SK-N-SH treated with all-trans-retinoic acid at 6 μM for 48 hours (cell line): ENCODE measurements around the gene HS3ST3A1.
"Not testable (repeated sequence)": the region's sequence is repeated elsewhere in the genome, so short reads cannot be mapped to it uniquely, and the experiment has no call there.

Experiments
- ATAC-seq: fragments of 200-7000 bp; cut with Tn5 transposase; 3 replicates; pipeline ENCODE4 v1.9.1; 2020; ENCODE audit warnings: mild to moderate bottlenecking, moderate library complexity
- BACH2 ChIP-seq: fragments of 250-450 bp; sonication (Bioruptor Pico); IDR thresholded peaks from 2 replicates; pipeline ENCODE4 v1.9.0; 2021; ENCODE audit warnings: mild to moderate bottlenecking, borderline replicate concordance
- CSDC2 ChIP-seq: fragments of 250-450 bp; sonication (Bioruptor Pico); IDR thresholded peaks from 2 replicates; pipeline ENCODE4 v1.5.0; 2020; ENCODE audit warnings: mild to moderate bottlenecking, moderate library complexity
- ESRRG ChIP-seq: fragments of 250-450 bp; sonication (Bioruptor Pico); IDR thresholded peaks from 2 replicates; pipeline ENCODE4 v1.6.1; 2021; ENCODE audit warnings: mild to moderate bottlenecking
- ISL1 ChIP-seq: fragments of 250-450 bp; sonication (Bioruptor Pico); IDR thresholded peaks from 2 replicates; pipeline ENCODE4 v2.1.2; 2022; ENCODE audit warnings: mild to moderate bottlenecking, moderate library complexity
- SNAI2 ChIP-seq: fragments of 250-450 bp; sonication (Bioruptor Pico); IDR thresholded peaks from 2 replicates; pipeline ENCODE4 v1.5.0; 2020; ENCODE audit warnings: mild to moderate bottlenecking, moderate library complexity
- ZC3H10 ChIP-seq: fragments of 250-450 bp; sonication (Bioruptor Pico); IDR thresholded peaks from 2 replicates; pipeline ENCODE4 v1.5.1; 2021; ENCODE audit warnings: mild to moderate bottlenecking, moderate library complexity
- ZFP3 ChIP-seq: fragments of 250-450 bp; sonication (Bioruptor Pico); IDR thresholded peaks from 2 replicates; pipeline ENCODE4 v1.5.0; 2020; ENCODE audit warnings: mild to moderate bottlenecking, moderate library complexity
- ZNF70 ChIP-seq: fragments of 450-650 bp; formaldehyde crosslinking; IDR thresholded peaks from 2 replicates; pipeline ENCODE4 v1.5.0; 2020; ENCODE audit warnings: mild to moderate bottlenecking, moderate library complexity
- TF ChIP-seq, protein P1 (sequence below): fragments of 250-450 bp; sonication (Bioruptor Pico); IDR thresholded peaks from 2 replicates; pipeline ENCODE4 v1.5.0; 2020; ENCODE audit warnings: mild to moderate bottlenecking, moderate library complexity
- TF ChIP-seq, protein P2 (sequence below): fragments of 250-450 bp; sonication (Bioruptor Pico); IDR thresholded peaks from 2 replicates; pipeline ENCODE4 v1.8.0; 2020; ENCODE audit warnings: mild to moderate bottlenecking, moderate library complexity, borderline replicate concordance
- TF ChIP-seq, protein P3 (sequence below): fragments of 250-450 bp; sonication (Bioruptor Pico); IDR thresholded peaks from 2 replicates; pipeline ENCODE4 v1.5.1; 2020; ENCODE audit warnings: low read depth, mild to moderate bottlenecking, moderate library complexity
- TF ChIP-seq, protein P4 (sequence below): fragments of 250-450 bp; sonication (Bioruptor Pico); IDR thresholded peaks from 2 replicates; pipeline ENCODE4 v1.5.1; 2021; ENCODE audit warnings: mild to moderate bottlenecking, moderate library complexity

HS3ST3A1 gene

DNA sequence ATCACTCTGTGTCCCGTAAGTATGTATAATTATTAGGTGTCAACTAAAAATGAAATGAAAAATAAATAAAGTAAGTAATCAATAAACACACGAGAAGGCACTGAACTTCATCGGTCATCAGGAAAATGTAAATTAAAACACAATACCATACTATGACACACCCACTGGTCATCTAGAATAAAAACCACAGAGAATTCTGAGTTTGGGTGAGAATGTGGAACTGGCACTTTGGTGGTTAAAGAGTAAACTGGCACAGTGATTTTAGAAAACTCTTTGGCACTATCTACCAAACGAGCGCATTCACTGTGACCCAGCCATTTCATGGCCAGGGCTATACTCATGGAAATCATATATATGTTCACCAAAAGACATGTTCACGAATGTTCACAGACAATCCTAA, 98.2 kb downstream of the HS3ST3A1 start:
- ATAC-seq, result no peak
- TF ChIP-seq CSDC2, result no peak
- TF ChIP-seq, protein P1, sequence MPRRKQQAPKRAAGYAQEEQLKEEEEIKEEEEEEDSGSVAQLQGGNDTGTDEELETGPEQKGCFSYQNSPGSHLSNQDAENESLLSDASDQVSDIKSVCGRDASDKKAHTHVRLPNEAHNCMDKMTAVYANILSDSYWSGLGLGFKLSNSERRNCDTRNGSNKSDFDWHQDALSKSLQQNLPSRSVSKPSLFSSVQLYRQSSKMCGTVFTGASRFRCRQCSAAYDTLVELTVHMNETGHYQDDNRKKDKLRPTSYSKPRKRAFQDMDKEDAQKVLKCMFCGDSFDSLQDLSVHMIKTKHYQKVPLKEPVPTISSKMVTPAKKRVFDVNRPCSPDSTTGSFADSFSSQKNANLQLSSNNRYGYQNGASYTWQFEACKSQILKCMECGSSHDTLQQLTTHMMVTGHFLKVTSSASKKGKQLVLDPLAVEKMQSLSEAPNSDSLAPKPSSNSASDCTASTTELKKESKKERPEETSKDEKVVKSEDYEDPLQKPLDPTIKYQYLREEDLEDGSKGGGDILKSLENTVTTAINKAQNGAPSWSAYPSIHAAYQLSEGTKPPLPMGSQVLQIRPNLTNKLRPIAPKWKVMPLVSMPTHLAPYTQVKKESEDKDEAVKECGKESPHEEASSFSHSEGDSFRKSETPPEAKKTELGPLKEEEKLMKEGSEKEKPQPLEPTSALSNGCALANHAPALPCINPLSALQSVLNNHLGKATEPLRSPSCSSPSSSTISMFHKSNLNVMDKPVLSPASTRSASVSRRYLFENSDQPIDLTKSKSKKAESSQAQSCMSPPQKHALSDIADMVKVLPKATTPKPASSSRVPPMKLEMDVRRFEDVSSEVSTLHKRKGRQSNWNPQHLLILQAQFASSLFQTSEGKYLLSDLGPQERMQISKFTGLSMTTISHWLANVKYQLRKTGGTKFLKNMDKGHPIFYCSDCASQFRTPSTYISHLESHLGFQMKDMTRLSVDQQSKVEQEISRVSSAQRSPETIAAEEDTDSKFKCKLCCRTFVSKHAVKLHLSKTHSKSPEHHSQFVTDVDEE (CRISPR knock-in tag), result no peak
- TF ChIP-seq ZFP3 (CRISPR knock-in tag), result no peak
- no peak for TF ChIP-seq ISL1 (CRISPR knock-in tag)
- TF ChIP-seq, protein P2, sequence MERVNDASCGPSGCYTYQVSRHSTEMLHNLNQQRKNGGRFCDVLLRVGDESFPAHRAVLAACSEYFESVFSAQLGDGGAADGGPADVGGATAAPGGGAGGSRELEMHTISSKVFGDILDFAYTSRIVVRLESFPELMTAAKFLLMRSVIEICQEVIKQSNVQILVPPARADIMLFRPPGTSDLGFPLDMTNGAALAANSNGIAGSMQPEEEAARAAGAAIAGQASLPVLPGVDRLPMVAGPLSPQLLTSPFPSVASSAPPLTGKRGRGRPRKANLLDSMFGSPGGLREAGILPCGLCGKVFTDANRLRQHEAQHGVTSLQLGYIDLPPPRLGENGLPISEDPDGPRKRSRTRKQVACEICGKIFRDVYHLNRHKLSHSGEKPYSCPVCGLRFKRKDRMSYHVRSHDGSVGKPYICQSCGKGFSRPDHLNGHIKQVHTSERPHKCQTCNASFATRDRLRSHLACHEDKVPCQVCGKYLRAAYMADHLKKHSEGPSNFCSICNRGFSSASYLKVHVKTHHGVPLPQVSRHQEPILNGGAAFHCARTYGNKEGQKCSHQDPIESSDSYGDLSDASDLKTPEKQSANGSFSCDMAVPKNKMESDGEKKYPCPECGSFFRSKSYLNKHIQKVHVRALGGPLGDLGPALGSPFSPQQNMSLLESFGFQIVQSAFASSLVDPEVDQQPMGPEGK (CRISPR knock-in tag), result no peak
- TF ChIP-seq, protein P3, sequence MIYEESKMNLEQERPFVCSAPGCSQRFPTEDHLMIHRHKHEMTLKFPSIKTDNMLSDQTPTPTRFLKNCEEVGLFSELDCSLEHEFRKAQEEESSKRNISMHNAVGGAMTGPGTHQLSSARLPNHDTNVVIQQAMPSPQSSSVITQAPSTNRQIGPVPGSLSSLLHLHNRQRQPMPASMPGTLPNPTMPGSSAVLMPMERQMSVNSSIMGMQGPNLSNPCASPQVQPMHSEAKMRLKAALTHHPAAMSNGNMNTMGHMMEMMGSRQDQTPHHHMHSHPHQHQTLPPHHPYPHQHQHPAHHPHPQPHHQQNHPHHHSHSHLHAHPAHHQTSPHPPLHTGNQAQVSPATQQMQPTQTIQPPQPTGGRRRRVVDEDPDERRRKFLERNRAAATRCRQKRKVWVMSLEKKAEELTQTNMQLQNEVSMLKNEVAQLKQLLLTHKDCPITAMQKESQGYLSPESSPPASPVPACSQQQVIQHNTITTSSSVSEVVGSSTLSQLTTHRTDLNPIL (CRISPR knock-in tag), result no peak

DNA sequence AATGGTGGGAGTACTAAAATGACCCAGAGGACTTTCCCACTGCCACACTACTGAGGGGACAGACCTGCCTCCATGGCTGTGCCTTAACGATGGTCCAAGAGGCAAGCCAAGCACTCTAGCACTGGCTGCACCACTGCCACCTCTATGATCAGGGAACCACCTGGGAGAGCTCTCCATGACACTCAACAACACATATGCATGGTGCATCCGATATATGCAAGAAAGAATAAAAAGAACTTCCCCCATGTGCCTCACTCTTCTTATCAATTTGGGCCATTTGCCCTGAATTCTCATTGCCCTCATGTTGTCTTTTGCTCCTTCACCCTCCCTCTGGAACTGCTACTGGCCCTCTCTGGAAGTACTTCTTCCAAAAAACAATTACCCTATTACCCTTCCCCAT, 99.5 kb downstream of the HS3ST3A1 start:
- TF ChIP-seq, protein P4, sequence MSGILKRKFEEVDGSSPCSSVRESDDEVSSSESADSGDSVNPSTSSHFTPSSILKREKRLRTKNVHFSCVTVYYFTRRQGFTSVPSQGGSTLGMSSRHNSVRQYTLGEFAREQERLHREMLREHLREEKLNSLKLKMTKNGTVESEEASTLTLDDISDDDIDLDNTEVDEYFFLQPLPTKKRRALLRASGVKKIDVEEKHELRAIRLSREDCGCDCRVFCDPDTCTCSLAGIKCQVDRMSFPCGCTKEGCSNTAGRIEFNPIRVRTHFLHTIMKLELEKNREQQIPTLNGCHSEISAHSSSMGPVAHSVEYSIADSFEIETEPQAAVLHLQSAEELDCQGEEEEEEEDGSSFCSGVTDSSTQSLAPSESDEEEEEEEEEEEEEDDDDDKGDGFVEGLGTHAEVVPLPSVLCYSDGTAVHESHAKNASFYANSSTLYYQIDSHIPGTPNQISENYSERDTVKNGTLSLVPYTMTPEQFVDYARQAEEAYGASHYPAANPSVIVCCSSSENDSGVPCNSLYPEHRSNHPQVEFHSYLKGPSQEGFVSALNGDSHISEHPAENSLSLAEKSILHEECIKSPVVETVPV (CRISPR knock-in tag), result no peak
- TF ChIP-seq, protein P3 (CRISPR knock-in tag), result no peak
- no peak for ATAC-seq

DNA sequence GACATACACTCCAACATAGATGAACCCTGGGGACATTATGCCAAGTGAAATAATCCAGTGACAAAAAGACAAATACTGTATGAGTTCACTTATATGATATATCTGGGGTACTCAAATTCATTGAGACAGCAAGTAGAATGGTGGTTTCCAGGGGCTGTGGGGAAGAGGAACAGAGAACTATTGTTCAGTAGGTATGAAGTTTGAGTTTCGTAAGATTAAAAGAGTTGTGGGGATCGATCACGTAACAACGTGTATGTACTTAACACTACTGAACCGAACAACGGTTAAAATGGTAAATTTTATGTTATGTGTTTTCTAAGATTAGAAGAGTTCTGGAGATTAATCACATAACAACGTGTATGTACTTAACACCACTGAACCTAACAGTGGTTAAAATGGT, 100.8 kb downstream of the HS3ST3A1 start:
- TF ChIP-seq CSDC2 (no peak), SNAI2 (CRISPR knock-in tag) (no peak), ZNF70 (no peak), BACH2 (CRISPR knock-in tag) (no peak), ZC3H10 (CRISPR knock-in tag) (no peak), ESRRG (CRISPR knock-in tag) (no peak)
- TF ChIP-seq, protein P2 (CRISPR knock-in tag), result no peak
- TF ChIP-seq, protein P3 (CRISPR knock-in tag), result no peak
- TF ChIP-seq, all 23 proteins: peak for 0
- ATAC-seq, result no peak

DNA sequence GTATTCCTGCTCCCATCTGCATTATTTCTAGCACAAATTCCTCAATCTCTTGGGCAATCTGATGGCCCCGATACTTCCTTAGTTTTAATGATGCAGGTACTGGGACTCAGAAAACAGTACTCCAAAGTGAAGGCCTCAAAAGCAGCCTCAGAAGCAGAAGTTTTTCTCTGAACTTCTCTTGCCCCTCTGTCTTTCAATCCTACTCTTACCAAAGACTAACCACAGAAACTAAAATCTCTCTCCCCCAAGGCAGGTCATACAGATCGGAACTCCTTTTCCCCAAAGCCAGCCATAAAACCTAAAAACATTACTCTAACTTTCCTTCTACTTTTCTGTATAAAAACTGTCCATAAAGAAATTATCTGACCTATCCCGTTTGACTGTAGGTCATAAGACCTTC, 103.5 kb downstream of the HS3ST3A1 start:
- TF ChIP-seq, protein P3 (CRISPR knock-in tag), result no peak

DNA sequence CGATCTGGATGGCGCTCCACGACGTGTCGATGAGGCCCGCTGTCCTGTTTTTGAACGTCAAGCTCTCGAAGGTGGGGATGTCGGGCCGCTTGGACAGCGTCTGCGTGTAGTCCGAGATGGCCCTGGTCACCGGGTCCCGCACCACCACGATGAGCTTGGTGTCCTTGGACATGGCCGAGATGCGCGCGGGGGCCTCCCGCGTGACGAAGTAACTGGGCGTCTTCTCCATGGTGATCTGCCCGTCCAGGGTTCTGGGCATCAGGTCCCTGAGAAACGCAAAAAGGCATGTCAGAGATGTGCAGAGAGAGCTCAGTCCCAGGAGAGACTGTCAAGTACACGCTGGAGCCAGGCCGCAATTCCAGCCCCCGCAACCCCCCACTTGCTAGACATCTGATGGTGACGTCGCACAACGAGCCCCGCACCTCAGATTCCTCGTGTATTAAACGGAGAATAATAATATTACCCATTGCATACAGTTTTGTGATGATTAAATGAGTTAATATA, 105.1 kb downstream of the HS3ST3A1 start:
- not testable (repeated sequence) for ATAC-seq

More for the DNA sequence above, 103.5 kb downstream of the HS3ST3A1 start:
- ATAC-seq, result no peak
